ENCODE data around the gene AGBL4.

AGBL4 gene

DNA sequence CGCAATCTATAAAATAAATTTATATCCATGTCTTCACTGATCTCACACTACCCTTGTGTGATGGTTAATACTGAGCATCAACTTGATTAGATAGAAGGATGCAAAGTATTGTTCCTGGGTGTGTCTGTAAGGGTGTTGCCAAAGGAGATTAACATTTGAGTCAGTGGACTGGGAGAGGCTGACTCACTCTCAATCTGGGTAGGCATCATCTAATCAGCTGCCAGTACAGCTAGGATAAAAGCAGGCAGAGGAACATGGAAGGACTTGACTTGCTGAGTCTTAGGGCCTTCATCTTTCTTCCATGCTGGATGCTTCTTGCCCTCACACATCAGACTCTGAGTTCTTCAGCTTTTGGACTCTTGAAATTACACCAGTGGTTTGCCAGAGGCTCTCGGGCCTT, 615.4 kb downstream of the AGBL4 start:
- Histone ChIP-seq H3K9me3 (ENCODE audit: low read length) (no peaks in the 10 kb centered on the region), H3K4me3 (ENCODE audit: low read depth, low read length, poor library complexity, severe bottlenecking) (no peak overlapping the region)
- TF ChIP-seq EZH2 (IDR thresholded peaks at IDR 0.05; ENCODE audit: borderline replicate concordance, low read length): no peak
- TF ChIP-seq, protein P1, sequence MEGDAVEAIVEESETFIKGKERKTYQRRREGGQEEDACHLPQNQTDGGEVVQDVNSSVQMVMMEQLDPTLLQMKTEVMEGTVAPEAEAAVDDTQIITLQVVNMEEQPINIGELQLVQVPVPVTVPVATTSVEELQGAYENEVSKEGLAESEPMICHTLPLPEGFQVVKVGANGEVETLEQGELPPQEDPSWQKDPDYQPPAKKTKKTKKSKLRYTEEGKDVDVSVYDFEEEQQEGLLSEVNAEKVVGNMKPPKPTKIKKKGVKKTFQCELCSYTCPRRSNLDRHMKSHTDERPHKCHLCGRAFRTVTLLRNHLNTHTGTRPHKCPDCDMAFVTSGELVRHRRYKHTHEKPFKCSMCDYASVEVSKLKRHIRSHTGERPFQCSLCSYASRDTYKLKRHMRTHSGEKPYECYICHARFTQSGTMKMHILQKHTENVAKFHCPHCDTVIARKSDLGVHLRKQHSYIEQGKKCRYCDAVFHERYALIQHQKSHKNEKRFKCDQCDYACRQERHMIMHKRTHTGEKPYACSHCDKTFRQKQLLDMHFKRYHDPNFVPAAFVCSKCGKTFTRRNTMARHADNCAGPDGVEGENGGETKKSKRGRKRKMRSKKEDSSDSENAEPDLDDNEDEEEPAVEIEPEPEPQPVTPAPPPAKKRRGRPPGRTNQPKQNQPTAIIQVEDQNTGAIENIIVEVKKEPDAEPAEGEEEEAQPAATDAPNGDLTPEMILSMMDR (IDR thresholded peaks at IDR 0.05; ENCODE audit: low read length): no peak

DNA sequence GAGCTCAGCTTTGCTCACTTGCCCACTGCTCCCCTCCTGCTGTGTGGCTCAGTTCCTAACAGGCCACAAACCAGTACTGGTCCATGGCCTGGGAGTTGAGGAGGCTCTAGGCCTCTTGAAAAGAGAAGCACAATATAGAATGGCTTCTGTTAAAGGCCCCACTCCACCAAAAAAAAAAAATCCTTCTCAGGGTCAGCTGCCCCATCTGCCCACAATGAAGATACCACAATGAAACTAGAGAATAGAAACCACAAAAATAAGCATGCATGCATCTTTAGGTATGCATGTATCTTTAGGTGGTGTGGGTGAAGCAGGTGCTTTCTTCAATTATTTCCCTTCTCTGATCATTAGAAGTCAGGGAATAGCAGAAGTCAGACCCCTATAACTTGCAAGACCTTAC, 626.7 kb downstream of the AGBL4 start:
- no peaks in the 10 kb centered on the region for H3K9me3 ChIP-seq (ENCODE audit: low read length)
- no peaks in the 10 kb centered on the region for H3F3A ChIP-seq (ENCODE audit: insufficient read depth, low read length)
- no peak overlapping the region for H2AFZ ChIP-seq (ENCODE audit: low read length)
- no peak overlapping the region for H3K4me2 ChIP-seq (ENCODE audit: low read length)
- TF ChIP-seq, protein P1 (IDR thresholded peaks at IDR 0.05; ENCODE audit: low read length): no peak
- TF ChIP-seq EZH2 (IDR thresholded peaks at IDR 0.05; ENCODE audit: borderline replicate concordance, low read length): no peak
- no peaks in the 10 kb centered on the region for H4K20me1 ChIP-seq (ENCODE audit: insufficient read depth, low read length)
- no peak overlapping the region for H3K9ac ChIP-seq (ENCODE audit: low read length)
- H3K79me2 ChIP-seq (ENCODE audit: insufficient read depth, low read length): no peaks in the 10 kb centered on the region
- H3K27me3 ChIP-seq (ENCODE audit: insufficient read depth, low read length): no peaks in the 10 kb centered on the region
- no peak overlapping the region for H3K4me3 ChIP-seq (ENCODE audit: low read depth, low read length, poor library complexity, severe bottlenecking)
- H3K36me3 ChIP-seq (ENCODE audit: insufficient read depth, low read length): no peaks in the 10 kb centered on the region
- H3K27ac ChIP-seq (ENCODE audit: low read depth, low read length, poor library complexity, severe bottlenecking): no peak overlapping the region
- H3K4me1 ChIP-seq (ENCODE audit: insufficient read depth, low read length, severe bottlenecking): no peaks in the 10 kb centered on the region
- no peaks in the 10 kb centered on the region for H3K9me2 ChIP-seq (ENCODE audit: low read depth, low read length)

More for the DNA sequence above, 615.4 kb downstream of the AGBL4 start:
- no peaks in the 10 kb centered on the region for H3F3A ChIP-seq (ENCODE audit: insufficient read depth, low read length)
- H3K4me1 ChIP-seq (ENCODE audit: insufficient read depth, low read length, severe bottlenecking): no peaks in the 10 kb centered on the region
- H3K27me3 ChIP-seq (ENCODE audit: insufficient read depth, low read length): no peaks in the 10 kb centered on the region
- no peak overlapping the region for H3K4me2 ChIP-seq (ENCODE audit: low read length)
- H2AFZ ChIP-seq (ENCODE audit: low read length): no peak overlapping the region
- no peaks in the 10 kb centered on the region for H3K9me2 ChIP-seq (ENCODE audit: low read depth, low read length)
- H3K79me2 ChIP-seq (ENCODE audit: insufficient read depth, low read length): no peaks in the 10 kb centered on the region
- H3K27ac ChIP-seq (ENCODE audit: low read depth, low read length, poor library complexity, severe bottlenecking): no peak overlapping the region
- no peak overlapping the region for H3K9ac ChIP-seq (ENCODE audit: low read length)
- H4K20me1 ChIP-seq (ENCODE audit: insufficient read depth, low read length): no peaks in the 10 kb centered on the region
- no peaks in the 10 kb centered on the region for H3K36me3 ChIP-seq (ENCODE audit: insufficient read depth, low read length)

DNA sequence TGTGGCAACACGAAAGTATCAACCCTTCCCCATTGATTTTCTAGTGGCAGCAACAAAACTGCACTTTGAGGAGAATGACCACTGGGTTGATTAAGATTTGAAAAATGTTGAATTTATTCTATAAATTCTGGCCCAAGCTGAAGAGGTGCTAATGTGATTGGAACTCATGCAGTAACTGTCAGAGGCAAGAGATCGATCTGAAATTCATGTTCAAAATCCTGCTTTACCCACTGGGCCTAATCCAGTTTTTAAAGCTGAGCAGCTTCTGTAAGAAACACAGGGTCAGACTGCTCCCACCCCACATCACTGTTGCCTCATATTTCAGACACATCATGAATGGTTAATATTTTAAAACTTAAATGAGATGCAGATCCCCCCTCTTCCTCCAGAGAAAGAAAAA, 629.6 kb downstream of the AGBL4 start:
- no peaks in the 10 kb centered on the region for H3K36me3 ChIP-seq (ENCODE audit: insufficient read depth, low read length)
- H3K4me1 ChIP-seq (ENCODE audit: insufficient read depth, low read length, severe bottlenecking): no peaks in the 10 kb centered on the region
- no peaks in the 10 kb centered on the region for H3F3A ChIP-seq (ENCODE audit: insufficient read depth, low read length)
- H3K4me3 ChIP-seq (ENCODE audit: low read depth, low read length, poor library complexity, severe bottlenecking): no peak overlapping the region
- H3K9me3 ChIP-seq (ENCODE audit: low read length): no peaks in the 10 kb centered on the region
- H3K9me2 ChIP-seq (ENCODE audit: low read depth, low read length): no peaks in the 10 kb centered on the region
- no peak overlapping the region for H3K4me2 ChIP-seq (ENCODE audit: low read length)
- H2AFZ ChIP-seq (ENCODE audit: low read length): no peak overlapping the region
- no peaks in the 10 kb centered on the region for H4K20me1 ChIP-seq (ENCODE audit: insufficient read depth, low read length)
- no peak for TF ChIP-seq EZH2 (IDR thresholded peaks at IDR 0.05; ENCODE audit: borderline replicate concordance, low read length)
- H3K27me3 ChIP-seq (ENCODE audit: insufficient read depth, low read length): no peaks in the 10 kb centered on the region
- no peaks in the 10 kb centered on the region for H3K79me2 ChIP-seq (ENCODE audit: insufficient read depth, low read length)
- no peak overlapping the region for H3K9ac ChIP-seq (ENCODE audit: low read length)
- no peak overlapping the region for H3K27ac ChIP-seq (ENCODE audit: low read depth, low read length, poor library complexity, severe bottlenecking)

DNA sequence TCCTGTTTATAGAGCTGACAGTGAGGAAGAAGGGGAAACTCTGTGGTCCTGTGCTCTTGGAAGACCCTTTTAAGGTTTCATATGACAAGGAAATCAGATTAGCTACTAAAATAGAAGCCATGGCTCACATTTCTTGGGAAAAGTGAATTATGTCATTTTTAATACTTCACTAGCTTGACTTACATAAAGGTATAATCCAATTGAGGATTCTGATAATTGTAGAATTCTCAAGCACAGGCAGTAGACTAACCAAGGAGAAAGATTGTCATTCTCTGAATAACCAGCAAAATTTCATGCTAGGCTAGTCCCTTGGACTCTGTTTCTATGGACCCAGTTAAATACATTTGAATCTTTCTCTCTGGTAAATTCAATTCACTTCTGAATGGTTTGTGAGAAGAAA, 634.1 kb downstream of the AGBL4 start:
- no peaks in the 10 kb centered on the region for H3K4me1 ChIP-seq (ENCODE audit: insufficient read depth, low read length, severe bottlenecking)
- no peak overlapping the region for H3K4me3 ChIP-seq (ENCODE audit: low read depth, low read length, poor library complexity, severe bottlenecking)
- no peak overlapping the region for H3K9ac ChIP-seq (ENCODE audit: low read length)

More for the DNA sequence above, 634.1 kb downstream of the AGBL4 start:
- TF ChIP-seq, protein P1 (IDR thresholded peaks at IDR 0.05; ENCODE audit: low read length): no peak
- TF ChIP-seq EZH2 (IDR thresholded peaks at IDR 0.05; ENCODE audit: borderline replicate concordance, low read length): no peak
- Histone ChIP-seq H3K79me2 (ENCODE audit: insufficient read depth, low read length) (no peaks in the 10 kb centered on the region), H3K9me2 (ENCODE audit: low read depth, low read length) (no peaks in the 10 kb centered on the region), H3K9me3 (ENCODE audit: low read length) (no peaks in the 10 kb centered on the region), H3K4me2 (ENCODE audit: low read length) (no peak overlapping the region), H3K36me3 (ENCODE audit: insufficient read depth, low read length) (no peaks in the 10 kb centered on the region), H3K27ac (ENCODE audit: low read depth, low read length, poor library complexity, severe bottlenecking) (no peak overlapping the region), H3K27me3 (ENCODE audit: insufficient read depth, low read length) (no peaks in the 10 kb centered on the region), H2AFZ (ENCODE audit: low read length) (no peak overlapping the region), H4K20me1 (ENCODE audit: insufficient read depth, low read length) (no peaks in the 10 kb centered on the region), H3F3A (ENCODE audit: insufficient read depth, low read length) (no peaks in the 10 kb centered on the region)

Data from OCI-LY1 (cell line).